HG03159 (cell line): ENCODE data around the gene ADAM21.
"Not testable (repeated sequence)": the region's sequence is repeated elsewhere in the genome, so short reads cannot be mapped to it uniquely, and the experiment has no call there.

Experiments
- ATAC-seq: cut with Tn5 transposase; IDR thresholded peaks from one replicate; pipeline ENCODE4 v1.9.1; 2021; ENCODE audit warnings: mild to moderate bottlenecking, moderate library complexity; ENCODE audit not compliant: unreplicated experiment

The ADAM21 gene

DNA sequence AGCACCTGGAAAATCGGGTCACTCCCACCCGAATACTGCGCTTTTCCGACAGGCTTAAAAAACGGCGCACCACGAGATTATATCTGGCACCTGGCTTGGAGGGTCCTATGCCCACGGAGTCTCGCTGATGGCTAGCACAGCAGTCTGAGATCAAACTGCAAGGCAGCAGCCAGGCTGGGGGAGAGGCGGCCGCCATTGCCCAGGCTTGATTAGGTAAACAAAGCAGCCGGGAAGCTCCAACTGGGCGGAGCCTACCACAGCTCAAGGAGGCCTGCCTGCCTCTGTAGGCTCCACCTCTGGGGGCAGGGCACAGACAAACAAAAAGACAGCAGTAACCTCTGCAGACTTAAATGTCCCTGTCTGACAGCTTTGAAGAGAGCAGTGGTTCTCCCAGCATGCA, 23.5 kb downstream of the ADAM21 start:
- ATAC-seq = not testable (repeated sequence)

DNA sequence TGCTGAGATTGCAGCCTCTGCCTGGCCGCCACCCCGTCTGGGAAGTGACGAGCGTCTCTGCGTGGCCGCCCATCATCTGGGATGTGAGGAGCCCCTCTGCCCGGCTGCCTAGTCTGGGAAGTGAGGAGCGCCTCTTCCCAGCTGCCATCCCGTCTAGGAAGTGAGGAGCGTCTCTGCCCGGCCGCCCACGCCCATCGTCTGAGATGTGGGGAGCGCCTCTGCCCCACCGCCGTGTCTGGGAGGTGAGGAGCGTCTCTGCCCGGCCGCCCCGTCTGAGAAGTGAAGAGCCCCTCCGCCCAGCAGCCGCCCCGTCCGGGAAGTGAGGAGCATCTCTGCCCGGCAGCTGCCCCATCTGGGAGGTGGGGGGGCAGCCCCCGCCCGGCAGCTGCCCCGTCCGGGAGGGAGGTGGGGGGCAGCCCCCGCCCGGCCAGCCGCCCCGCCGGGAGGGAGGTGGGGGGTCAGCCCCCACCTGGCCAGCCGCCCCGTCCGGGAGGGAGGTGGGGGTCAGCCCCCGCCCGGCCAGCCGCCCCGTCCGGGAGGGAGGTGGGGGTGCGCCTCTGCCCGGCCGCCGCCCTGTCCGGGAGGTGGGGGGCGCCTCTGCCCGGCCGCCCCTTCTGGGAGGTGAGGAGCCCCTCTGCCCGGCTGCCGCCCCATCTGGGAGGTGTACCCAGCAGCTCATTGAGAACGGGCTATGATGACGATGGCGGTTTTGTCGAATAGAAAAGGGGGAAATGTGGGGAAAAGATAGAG, 25.6 kb downstream of the ADAM21 start:
- not testable (repeated sequence) for ATAC-seq

DNA sequence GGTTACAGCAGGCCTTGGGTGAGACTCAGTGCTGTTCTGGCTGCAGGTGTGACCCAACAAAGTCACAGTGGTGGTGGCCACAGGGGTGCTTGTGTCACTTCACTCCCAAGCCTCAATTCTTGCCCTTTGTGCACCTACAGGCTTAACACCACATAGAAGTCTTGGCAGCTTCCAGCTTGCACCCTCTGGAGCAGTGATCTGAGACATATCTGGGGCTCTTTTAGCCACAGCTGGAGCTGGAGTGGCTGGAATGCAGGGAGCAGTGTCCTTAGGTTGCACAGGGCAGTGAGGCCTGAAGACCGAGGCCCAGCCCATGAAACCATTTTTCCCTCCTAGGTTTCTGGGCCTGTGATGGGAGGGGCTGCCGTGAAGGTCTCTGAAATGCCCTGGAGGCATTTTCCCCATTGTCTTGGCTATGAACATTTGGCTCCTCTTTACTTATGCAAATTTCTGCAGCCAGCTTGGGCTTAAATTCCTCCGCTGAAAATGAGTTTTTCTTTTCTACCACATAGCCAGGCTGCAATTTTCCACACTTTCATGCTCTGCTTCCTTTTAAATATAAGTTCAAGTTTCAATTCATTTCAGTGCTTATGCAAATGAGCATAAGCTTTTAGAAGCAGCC, 37.7 kb downstream of the ADAM21 start:
- no peak for ATAC-seq

DNA sequence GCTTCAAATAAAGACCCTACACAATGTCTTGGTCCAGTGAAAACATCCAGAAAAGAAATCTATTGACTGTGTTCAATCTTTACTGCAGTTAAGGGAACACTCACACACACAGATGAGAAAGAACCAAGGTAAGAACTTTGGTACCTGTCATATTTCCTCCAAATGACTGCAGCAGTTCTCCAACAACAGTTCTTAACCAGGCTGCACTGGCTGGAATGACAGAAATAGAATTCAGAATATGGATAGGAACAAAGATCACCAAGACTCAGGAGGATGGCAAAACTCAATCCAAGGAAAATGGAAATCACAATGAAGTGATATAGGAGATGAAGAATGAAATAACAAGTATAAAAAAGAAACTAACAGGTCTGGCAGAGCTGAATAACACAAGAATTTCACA, 46.2 kb downstream of the ADAM21 start:
- ATAC-seq = no peak
